GM12878 (cell line): Measurements from ENCODE around the gene SOCS1. TPM values are rescaled to one million over a fixed set of nuclear protein-coding genes. Genes with fewer than 3 reads are reported as not detected.
A peak's percentile ranks its signal among the peaks of the same experiment; 100 is the strongest.

ENCODE experiments used
- ATAC-seq: fragments of 200-7000 bp; cut with Tn5 transposase; 3 replicates; pipeline ENCODE4 v1.9.1; 2020; ENCODE audit warnings: mild to moderate bottlenecking, moderate library complexity
- BruUV-seq: library from RNA; stranded (reverse); fragments of 400-500 nt; replicated peaks from 2 replicates; lab custom pipeline; 2021; lab: Mats Ljungman, UMichigan
- CTCF ChIA-PET: fragments of 300-600 bp; sonication (Branson Sonifier 250); formaldehyde crosslinking; extraction: SDS; loops from one replicate; lab custom pipeline; 2021; ENCODE audit warnings: inconsistent platforms; lab: Yijun Ruan, JAX
- POLR2A ChIA-PET: fragments of 350-600 bp; formaldehyde crosslinking; extraction: SDS; loops from one replicate; lab custom pipeline; 2021; ENCODE audit warnings: inconsistent platforms; lab: Charles Lee
- RAD21 ChIA-PET: fragments of 300-600 bp; sonication (Branson Sonifier 250); formaldehyde crosslinking; loops from one replicate; lab custom pipeline; 2023; ENCODE audit warnings: antibody characterized with exemption; ENCODE audit not compliant: unreplicated experiment; lab: Charles Lee
- SMC1A ChIA-PET: fragments of 300-600 bp; sonication (Branson Sonifier 250); formaldehyde crosslinking; loops from one replicate; lab custom pipeline; 2023; ENCODE audit not compliant: unreplicated experiment, uncharacterized antibody; lab: Charles Lee
- DNase-seq: peaks from one replicate; pipeline ENCODE4 v3.0.0-alpha.2; 2011; ENCODE audit warnings: low read depth, low spot score
- FAIRE-seq: peaks from 3 replicates; lab custom pipeline; 2011; peaks lifted over from hg19 to GRCh38; lab: Jason Lieb, UNC
- H2AFZ ChIP-seq: 2 replicates; pipeline ENCODE4 v1.6.0; 2011; ENCODE audit warnings: low read depth, low read length, control low read depth; ENCODE audit not compliant: control insufficient read depth
- H3K27ac ChIP-seq: 2 replicates; pipeline ENCODE4 v1.5.1; 2011; ENCODE audit warnings: control low read depth; ENCODE audit not compliant: control insufficient read depth, insufficient read depth
- H3K27me3 ChIP-seq, 2 experiments: replicated peaks in 1 of 2; 2 replicates each; pipeline versions ENCODE4 v1.6.0 to v1.6.1; 2011; ENCODE audit warnings: low read length in 1 of 2; ENCODE audit not compliant: control insufficient read depth in 2 of 2, insufficient read depth in 2 of 2
- H3K36me3 ChIP-seq, 2 experiments: 2 replicates each; pipeline ENCODE4 v1.5.1; 2011; ENCODE audit warnings: low read length in 1 of 2; ENCODE audit not compliant: control insufficient read depth in 2 of 2, insufficient read depth in 2 of 2
- H3K4me1 ChIP-seq: 2 replicates; pipeline ENCODE4 v1.6.1; 2011; ENCODE audit warnings: mild to moderate bottlenecking, low read length, moderate library complexity, mixed read lengths; ENCODE audit not compliant: control insufficient read depth, insufficient read depth
- H3K4me2 ChIP-seq: 2 replicates; pipeline ENCODE4 v1.6.0; 2011; ENCODE audit warnings: control low read depth; ENCODE audit not compliant: control insufficient read depth, insufficient read depth
- H3K4me3 ChIP-seq: fragments of 200-600 bp; sonication (generic); 2 replicates; pipeline ENCODE4 v1.5.1; 2016
- H3K79me2 ChIP-seq: 2 replicates; pipeline ENCODE4 v1.6.0; 2011; ENCODE audit warnings: low read length; ENCODE audit not compliant: control insufficient read depth, insufficient read depth
- H3K9ac ChIP-seq: 2 replicates; pipeline ENCODE4 v1.8.0; 2011; ENCODE audit warnings: low read length, control low read depth, mixed read lengths; ENCODE audit not compliant: control insufficient read depth, insufficient read depth
- H3K9me3 ChIP-seq: replicated peaks from 3 replicates; pipeline ENCODE4 v1.5.1; 2011; ENCODE audit warnings: mild to moderate bottlenecking, low read length; ENCODE audit not compliant: control insufficient read depth, insufficient read depth
- H4K20me1 ChIP-seq: 2 replicates; pipeline ENCODE4 v1.6.0; 2011; ENCODE audit not compliant: control insufficient read depth, insufficient read depth
- NR2F1 ChIP-seq: fragments of 450-650 bp; conservative IDR thresholded peaks from 2 replicates; pipeline ENCODE4 v1.6.1; 2017; ENCODE audit warnings: mild to moderate bottlenecking
- ZNF687 ChIP-seq: fragments of 450-650 bp; IDR thresholded peaks from 2 replicates; pipeline ENCODE4 v1.6.1; 2017; ENCODE audit warnings: mild to moderate bottlenecking, moderate library complexity
- WGBS: methylation state at CpG from one replicate; pipeline ENCODE4 v1.1.6; 2016; ENCODE audit warnings: low lambda C conversion rate; ENCODE audit not compliant: insufficient replicate concordance, insufficient coverage; ENCODE audit errors: missing lambda C conversion rate; 5-methylcytosine and 5-hydroxymethylcytosine counted together
- in situ Hi-C: fragments of 300-500 bp; cut with MboI; formaldehyde crosslinking; loops from 9 replicates; pipeline ENCODE4 v1.14.3; 2018; ENCODE audit warnings: mixed read lengths
- intact Hi-C: fragments of 100-400 bp; cut with micrococcal nuclease; formaldehyde crosslinking; loops from one replicate; pipeline ENCODE4 v1.14.2; 2022; ENCODE audit not compliant: unreplicated experiment
- polyA plus RNA-seq, 11 experiments: library from polyadenylated mRNA; depleted of rRNA in 4 of 11; unstranded in 6 of 11; stranded (reverse) in 5 of 11; fragments of >200 nt; fragmentation: Nextera tagmentation in 4 of 11; fragmentation: Illumina TruSeq in 1 of 11; extraction: Ambion mirVana in 4 of 11; extraction: Trizol in 1 of 11; gene quantifications; 1 replicate in 1 of 11; 2 replicates in 10 of 11; pipeline versions ENCODE4 v1.2.1 to v1.2.3, GENCODE V29; 2011 to 2016; ENCODE audit warnings: inconsistent platforms in 2 of 11, missing spikeins in 2 of 11, low read depth in 1 of 11
- total RNA-seq, 4 experiments: library from RNA; depleted of rRNA in 3 of 4; stranded (reverse); fragments of >200 nt in 3 of 4; fragmentation: Illumina TruSeq in 1 of 4; extraction: Trizol in 1 of 4; gene quantifications; 2 replicates each; pipeline versions ENCODE4 v1.2.1 to v1.2.3, GENCODE V29; 2013 to 2021

Gene SOCS1
- total and polyA plus RNA-seq, 10 of the 15 experiments (the other 5 are each of a cell fraction or from before 2014, with no cell fraction given): 0.42 to 39.8 (median 11.2) TPM

GRCh38 chr16:11256661-11257130, 692 bp upstream of the SOCS1 start:
- Histone ChIP-seq H2AFZ (peak overlapping the region; percentile 77), H3K4me3 (peak overlapping the region; percentile 88), H3K36me3 (peaks cover 0 to 3% of the 10 kb centered on the region in 2 experiments; a peak in 1 of 4 replicates), H3K79me2 (peaks cover 37% of the 10 kb centered on the region), H3K4me2 (peak overlapping the region; percentile 90), H3K4me1 (peaks cover 43% of the 10 kb centered on the region)
- CTCF ChIA-PET: interaction anchor here (0.6 to 11.0 kb wide), 25 partner anchors 9 to 367 kb away, joined by 3 to 170 read pairs (median 12); no protein-coding TSS in a partner anchor
- SMC1A ChIA-PET: interaction anchor here (0.9 to 8.8 kb wide), 21 partner anchors 14 to 305 kb away, joined by 3 to 108 read pairs (median 7); partner anchors contain the start of gene TNP2
- RAD21 ChIA-PET: interaction anchor here (0.6 to 11.8 kb wide), 45 partner anchors 11 to 307 kb away, joined by 3 to 243 read pairs (median 7); no protein-coding TSS in a partner anchor
- no peak for FAIRE-seq
- POLR2A ChIA-PET: interaction anchor here (0.7 to 6.6 kb wide), 25 partner anchors 13 to 291 kb away, joined by 3 to 80 read pairs (median 7); partner anchors contain the start of gene TNP2
- in situ Hi-C loops: no loop called here
- TF ChIP-seq NR2F1 (peak; percentile 7; the same call in 1 of the 2 replicates), ZNF687 (no peak)
- TF ChIP-seq, all 136 proteins: peak for 1
- Histone ChIP-seq H4K20me1 (no peaks in the 10 kb centered on the region), H3K9me3 (no peaks in the 10 kb centered on the region), H3K27me3 (no peaks in the 10 kb centered on the region), H3K9ac (peak overlapping the region; percentile 89), H3K27ac (peak overlapping the region; percentile 91)
- ATAC-seq (no peak), DNase-seq (no peak)
- 0% methylated on average over 30 of the region's 32 CpGs for WGBS
- BruUV-seq: no TSS peak
- intact Hi-C loops: loop anchor here (1.0 to 5.0 kb wide), 6 partner anchors 54 to 291 kb away; no protein-coding TSS in a partner anchor
